Gastroesophageal sphincter (tissue), 4 donors: ENCODE results near the gene SLC43A2. TPM values are rescaled to one million over a fixed set of nuclear protein-coding genes. Genes with fewer than 3 reads are reported as not detected.
A peak's percentile ranks its signal among the peaks of the same experiment; 100 is the strongest.

Source experiments
- ATAC-seq: fragments of 150-250 bp; one replicate; pipeline ENCODE4 v1.9.1; 2016; ENCODE audit warnings: mild to moderate bottlenecking, moderate library complexity
- H3K27ac ChIP-seq, 4 donors: fragments of 200-600 bp; sonication (generic) in 3 of 4; 1 replicate in 3 of 4; 2 replicates in 1 of 4; pipeline ENCODE4 v1.5.1; 2016 to 2019
- H3K27me3 ChIP-seq: fragments of 200-600 bp; sonication (generic); one replicate; pipeline ENCODE4 v1.5.1; 2019
- H3K36me3 ChIP-seq, 2 donors: fragments of 200-600 bp; sonication (generic); one replicate each; pipeline ENCODE4 v1.5.1; 2019; ENCODE audit warnings: control low read depth in 1 of 2
- H3K4me1 ChIP-seq, 3 donors: fragments of 200-600 bp; sonication (generic); 1 replicate in 2 of 3; 2 replicates in 1 of 3; pipeline ENCODE4 v1.5.1; 2016 to 2019; ENCODE audit warnings: control low read depth in 2 of 3
- H3K4me3 ChIP-seq, 2 donors: fragments of 200-600 bp; sonication (generic); one replicate each; pipeline ENCODE4 v1.5.1; 2019; ENCODE audit warnings: mild to moderate bottlenecking in 1 of 2, moderate library complexity in 1 of 2
- H3K9me3 ChIP-seq, 3 donors: fragments of 200-600 bp; sonication (generic); one replicate each; pipeline ENCODE4 v1.5.1; 2017 to 2019; ENCODE audit warnings: control low read depth in 2 of 3
- EP300 ChIP-seq: sonication (generic); formaldehyde crosslinking; IDR thresholded peaks from one replicate; pipeline ENCODE4 v1.6.1; 2017; ENCODE audit warnings: antibody characterized with exemption, mild to moderate bottlenecking
- POLR2A ChIP-seq, 2 donors: fragments of 450-650 bp; IDR thresholded peaks; one replicate each; pipeline ENCODE4 v1.6.1; 2017; ENCODE audit warnings: antibody characterized with exemption in 2 of 2, mild to moderate bottlenecking in 2 of 2, moderate library complexity in 1 of 2
- POLR2AphosphoS5 ChIP-seq: sonication (generic); formaldehyde crosslinking; IDR thresholded peaks from one replicate; pipeline ENCODE4 v1.6.1; 2017; ENCODE audit warnings: antibody characterized with exemption
- WGBS, 2 donors: methylation state at CpG; one replicate each; pipeline ENCODE4 v1.1.5; 2018; ENCODE audit warnings: low coverage in 1 of 2; 5-methylcytosine and 5-hydroxymethylcytosine counted together
- total RNA-seq, 4 donors: library from RNA; depleted of rRNA; stranded (reverse); fragments of >200 nt; gene quantifications; one replicate each; pipeline ENCODE4 v1.1.0, GENCODE V29; 2016
- TF ChIP-seq, protein P1 (sequence below), 4 experiments: fragments of 200-600 bp in 2 of 4; fragments of 450-650 bp in 2 of 4; sonication (generic) in 1 of 4; IDR thresholded peaks; one replicate each; pipeline ENCODE4 v1.5.1; 2017 to 2019; ENCODE audit warnings: antibody characterized with exemption in 4 of 4, mild to moderate bottlenecking in 2 of 4, moderate library complexity in 2 of 4

Gene SLC43A2
- total RNA-seq, 4 donors from 2014 or later, result 6.4 to 16.8 (median 10.4) TPM

DNA sequence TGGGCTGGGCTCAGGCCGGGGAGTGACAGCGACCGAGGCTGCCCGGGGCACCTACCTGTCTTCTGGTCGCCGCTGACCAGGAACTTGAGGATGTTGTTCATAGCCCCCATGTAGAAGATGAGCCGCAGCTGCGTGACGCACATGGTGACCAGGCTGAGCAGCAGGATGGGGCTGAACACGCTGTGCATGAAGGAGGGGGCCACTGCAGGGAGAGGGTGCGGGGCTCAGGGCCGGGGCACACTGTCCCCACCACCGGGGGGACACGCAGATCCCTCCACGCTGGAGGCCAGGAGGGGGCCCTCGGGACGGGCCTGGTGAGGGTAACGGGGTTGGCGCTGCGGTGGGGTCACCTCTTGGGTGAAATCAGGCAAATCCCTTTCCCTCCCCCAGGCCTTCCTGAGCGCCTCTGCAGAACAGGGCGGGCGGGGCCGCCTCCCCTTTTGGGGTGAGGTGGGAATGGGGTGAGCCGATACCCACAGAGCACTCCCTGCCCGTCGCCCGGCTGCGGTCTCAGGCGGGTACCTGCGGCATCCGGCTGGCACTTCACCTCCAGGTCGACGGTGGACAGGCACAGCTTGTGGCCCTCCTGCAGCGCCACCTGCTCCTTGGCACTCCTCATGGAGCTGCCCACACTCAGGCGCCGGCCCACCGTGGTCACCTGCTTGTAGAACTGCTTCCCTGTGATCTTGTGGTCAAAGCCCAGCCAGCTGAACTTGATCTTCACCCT is 37.7 kb downstream of the SLC43A2 start:
- peak overlapping the region in 3 of 4 donors; percentile 53 to 61 (median 54) for H3K27ac ChIP-seq
- no peaks in the 10 kb centered on the region for H3K9me3 ChIP-seq
- TF ChIP-seq POLR2A (IDR thresholded peaks at IDR 0.05) (no peak), POLR2AphosphoS5 (no peak), EP300 (no peak)
- TF ChIP-seq, protein P1, sequence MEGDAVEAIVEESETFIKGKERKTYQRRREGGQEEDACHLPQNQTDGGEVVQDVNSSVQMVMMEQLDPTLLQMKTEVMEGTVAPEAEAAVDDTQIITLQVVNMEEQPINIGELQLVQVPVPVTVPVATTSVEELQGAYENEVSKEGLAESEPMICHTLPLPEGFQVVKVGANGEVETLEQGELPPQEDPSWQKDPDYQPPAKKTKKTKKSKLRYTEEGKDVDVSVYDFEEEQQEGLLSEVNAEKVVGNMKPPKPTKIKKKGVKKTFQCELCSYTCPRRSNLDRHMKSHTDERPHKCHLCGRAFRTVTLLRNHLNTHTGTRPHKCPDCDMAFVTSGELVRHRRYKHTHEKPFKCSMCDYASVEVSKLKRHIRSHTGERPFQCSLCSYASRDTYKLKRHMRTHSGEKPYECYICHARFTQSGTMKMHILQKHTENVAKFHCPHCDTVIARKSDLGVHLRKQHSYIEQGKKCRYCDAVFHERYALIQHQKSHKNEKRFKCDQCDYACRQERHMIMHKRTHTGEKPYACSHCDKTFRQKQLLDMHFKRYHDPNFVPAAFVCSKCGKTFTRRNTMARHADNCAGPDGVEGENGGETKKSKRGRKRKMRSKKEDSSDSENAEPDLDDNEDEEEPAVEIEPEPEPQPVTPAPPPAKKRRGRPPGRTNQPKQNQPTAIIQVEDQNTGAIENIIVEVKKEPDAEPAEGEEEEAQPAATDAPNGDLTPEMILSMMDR (IDR thresholded peaks at IDR 0.05), result no peak
- no peak overlapping the region for H3K4me3 ChIP-seq
- peaks cover 0 to 33% of the 10 kb centered on the region in 2 donors for H3K36me3 ChIP-seq
- peaks cover 0 to 19% (median 11%) of the 10 kb centered on the region in 3 donors for H3K4me1 ChIP-seq
- no peaks in the 10 kb centered on the region for H3K27me3 ChIP-seq
- WGBS, 2 donors, result 92% methylated on average over 5 of the region's 38 CpGs; no CpG with 5 or more reads in 1 of the 2 donors
- ATAC-seq, result peak; percentile 16

DNA sequence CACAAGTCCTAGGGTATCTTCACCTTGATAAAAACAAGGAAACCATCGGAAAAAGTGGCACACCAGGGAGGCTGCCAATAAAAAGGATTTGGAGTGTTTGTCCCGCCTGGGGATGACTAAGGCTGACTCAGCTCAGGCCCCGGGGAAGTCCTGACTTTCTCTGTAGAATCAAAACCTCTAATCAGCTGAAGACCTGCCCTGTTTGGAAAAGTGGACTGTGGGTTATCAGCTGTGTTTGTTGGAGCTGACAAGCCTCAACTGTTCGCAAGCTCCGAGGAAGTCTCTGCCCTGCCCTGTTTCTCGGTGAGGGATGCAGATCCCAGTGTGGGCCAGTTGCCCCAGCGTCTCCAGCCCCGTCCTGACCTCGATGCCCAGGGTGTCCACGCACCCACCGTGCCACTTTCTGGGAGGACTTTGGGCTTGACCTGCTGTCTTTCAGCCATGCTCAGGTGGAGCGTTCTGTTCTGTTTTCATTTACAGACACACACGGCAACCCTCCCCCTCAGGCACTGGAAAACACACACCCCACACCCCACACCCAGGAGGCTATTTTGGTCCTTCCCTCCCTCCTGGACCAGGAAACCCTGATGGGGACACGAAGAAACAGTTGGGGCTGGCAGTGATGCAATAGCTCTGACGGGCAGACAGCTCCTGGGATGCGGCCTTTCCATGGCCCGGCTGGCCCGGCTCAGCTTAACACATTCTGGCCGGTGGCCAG is 38.4 kb downstream of the SLC43A2 start:
- Histone ChIP-seq H3K4me3 (no peak overlapping the region), H3K27ac (peak overlapping the region; percentile 19 to 61 (median 54)), H3K4me1 (peaks cover 0 to 19% (median 11%) of the 10 kb centered on the region in 3 donors), H3K9me3 (no peaks in the 10 kb centered on the region), H3K27me3 (no peaks in the 10 kb centered on the region), H3K36me3 (peaks cover 0 to 41% of the 10 kb centered on the region in 2 donors)
- TF ChIP-seq POLR2AphosphoS5 (peak; percentile 85), EP300 (no peak)
- WGBS, 2 donors, result 19 to 83% methylated on average over 3 to 11 of the region's 19 CpGs
- ATAC-seq, result peak; percentile 73

DNA sequence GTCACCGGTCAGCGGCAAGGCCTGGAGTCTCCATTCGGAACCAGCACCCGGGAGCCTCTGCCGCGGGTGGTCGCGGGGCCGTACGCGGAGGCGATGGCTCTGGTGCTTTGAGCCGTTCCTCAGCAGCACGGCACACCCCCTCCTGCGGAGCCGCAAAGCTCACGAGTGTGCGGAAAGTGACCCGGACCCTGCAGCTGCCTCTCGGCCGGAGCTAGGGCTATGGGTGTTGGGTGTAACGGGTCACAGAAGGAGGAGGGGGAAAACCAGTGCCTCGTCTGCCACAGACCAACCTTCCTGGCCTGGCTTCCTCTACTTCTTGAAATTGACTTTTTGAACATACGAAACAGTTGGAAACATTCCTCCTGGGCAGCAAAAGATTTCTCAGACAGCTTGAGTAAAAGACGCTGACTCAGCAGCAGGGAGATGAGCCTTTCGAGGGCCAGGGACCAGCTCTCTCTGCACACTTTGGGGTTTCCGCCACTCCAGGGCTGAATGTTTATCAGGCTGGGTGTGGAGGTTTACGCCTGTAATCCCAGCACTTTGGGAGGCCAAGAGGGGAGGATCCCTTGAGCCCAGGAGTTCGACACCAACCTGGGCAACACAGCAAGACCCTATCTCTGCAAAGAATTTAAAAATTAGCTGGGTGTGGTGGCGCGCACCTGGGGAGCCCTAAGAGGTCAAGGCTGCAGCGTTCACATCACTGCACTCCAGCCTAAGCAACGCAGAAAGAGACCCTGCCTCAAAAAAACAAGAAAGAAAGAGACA is 39.6 kb downstream of the SLC43A2 start:
- peak overlapping the region in 2 of 4 donors; percentile 53 to 61 for H3K27ac ChIP-seq
- TF ChIP-seq POLR2A (IDR thresholded peaks at IDR 0.05), result no peak
- TF ChIP-seq EP300, result no peak
- no peak for TF ChIP-seq POLR2AphosphoS5
- TF ChIP-seq, protein P1 (IDR thresholded peaks at IDR 0.05), result no peak
- no peaks in the 10 kb centered on the region for H3K27me3 ChIP-seq
- WGBS, 2 donors, result 89% methylated on average over 17 of the region's 33 CpGs; no CpG with 5 or more reads in 1 of the 2 donors
- H3K36me3 ChIP-seq, result peaks cover 0 to 49% of the 10 kb centered on the region in 2 donors
- H3K4me1 ChIP-seq, result peaks cover 0 to 19% (median 11%) of the 10 kb centered on the region in 3 donors
- ATAC-seq, result no peak
- no peaks in the 10 kb centered on the region for H3K9me3 ChIP-seq
- H3K4me3 ChIP-seq, result no peak overlapping the region

DNA sequence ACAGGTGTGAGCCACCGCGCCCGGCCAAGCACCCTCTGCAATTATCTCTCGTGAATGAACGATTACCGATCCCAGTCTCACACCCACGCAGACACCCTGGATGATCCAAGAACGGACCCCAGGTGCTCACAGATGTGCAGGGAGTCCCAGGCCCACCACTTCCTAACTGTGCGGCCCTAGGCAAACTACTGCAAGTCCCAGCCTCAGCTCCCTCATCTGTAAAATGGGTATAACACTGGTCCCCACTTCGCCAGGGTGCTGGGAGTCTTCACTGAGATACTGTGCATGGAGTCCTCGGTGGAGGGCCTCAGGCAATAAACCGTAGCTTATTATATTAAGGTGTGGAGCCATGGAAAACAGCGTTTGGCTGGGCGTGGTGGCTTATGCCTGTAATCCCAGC is 44.5 kb downstream of the SLC43A2 start:
- no peak for TF ChIP-seq POLR2AphosphoS5
- TF ChIP-seq, protein P1 (IDR thresholded peaks at IDR 0.05), result no peak
- TF ChIP-seq EP300, result no peak
- TF ChIP-seq POLR2A (IDR thresholded peaks at IDR 0.05), result no peak
- no peak for ATAC-seq
- 74 to 95% methylated on average over 4 to 8 of the region's 14 CpGs for WGBS, 2 donors

DNA sequence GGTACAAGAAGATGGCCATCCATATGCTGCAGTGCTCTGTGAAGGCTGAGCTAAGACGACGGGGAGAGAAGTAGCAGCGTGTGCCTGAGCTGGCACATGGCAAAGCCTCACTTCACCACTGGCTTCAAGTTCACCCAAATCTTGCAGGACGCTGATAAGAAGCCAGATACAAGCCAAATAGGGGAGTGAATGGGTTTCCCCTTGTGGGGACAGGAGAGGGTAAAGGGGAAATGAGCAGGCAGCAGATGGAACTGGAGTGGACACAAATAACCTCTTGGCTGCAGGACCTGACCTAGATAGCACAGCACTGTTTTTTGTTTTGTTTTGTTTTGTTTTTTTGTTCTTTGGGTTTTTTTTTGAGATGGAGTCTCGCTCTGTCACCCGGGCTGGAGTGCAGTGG is 45.1 kb downstream of the SLC43A2 start:
- peaks cover 0 to 43% of the 10 kb centered on the region in 2 donors for H3K36me3 ChIP-seq
- H3K27me3 ChIP-seq, result no peaks in the 10 kb centered on the region
- WGBS, 2 donors, result 56 to 78% methylated on average over 4 to 5 of the region's 6 CpGs
- no peaks in the 10 kb centered on the region for H3K9me3 ChIP-seq
- no peak overlapping the region for H3K4me3 ChIP-seq
- H3K27ac ChIP-seq, result no peak overlapping the region
- no peak for TF ChIP-seq POLR2AphosphoS5
- H3K4me1 ChIP-seq, result no peaks in the 10 kb centered on the region
- no peak for ATAC-seq

More for the DNA sequence above, 44.5 kb downstream of the SLC43A2 start:
- H3K36me3 ChIP-seq, result peaks cover 0 to 43% of the 10 kb centered on the region in 2 donors
- no peak overlapping the region for H3K4me3 ChIP-seq
- no peaks in the 10 kb centered on the region for H3K9me3 ChIP-seq
- no peaks in the 10 kb centered on the region for H3K4me1 ChIP-seq
- no peak overlapping the region for H3K27ac ChIP-seq
- no peaks in the 10 kb centered on the region for H3K27me3 ChIP-seq
